Measurements from ENCODE around the gene GRM5.
"Not testable (repeated sequence)": the region's sequence is repeated elsewhere in the genome, so short reads cannot be mapped to it uniquely, and the experiment has no call there.

GRM5 gene

GRCh38 chr11:88478136-88478815 is 587.5 kb downstream of the GRM5 start:
- no peaks in the 10 kb centered on the region for H3K9me3 Mint-ChIP-seq
- no peak overlapping the region for H3K27ac Mint-ChIP-seq
- no peaks in the 10 kb centered on the region for H3K36me3 Mint-ChIP-seq
- no peak overlapping the region for H3K4me3 Mint-ChIP-seq
- DNase-seq (ENCODE audit: low spot score in 2 of 2) (no peak), ATAC-seq (no peak)
- no peaks in the 10 kb centered on the region for H3K4me1 Mint-ChIP-seq

GRCh38 chr11:88475991-88476418 is 589.8 kb downstream of the GRM5 start:
- Mint-ChIP-seq H3K4me3 (no peak overlapping the region), H3K4me1 (no peaks in the 10 kb centered on the region), H3K27ac (no peak overlapping the region), H3K36me3 (no peaks in the 10 kb centered on the region), H3K9me3 (no peaks in the 10 kb centered on the region)
- ATAC-seq (no peak), DNase-seq (ENCODE audit: low spot score in 2 of 2) (no peak)

GRCh38 chr11:88474655-88475054 is 591.1 kb downstream of the GRM5 start:
- ATAC-seq (no peak), DNase-seq (ENCODE audit: low spot score in 2 of 2) (no peak)
- H3K27ac Mint-ChIP-seq = no peak overlapping the region
- H3K4me3 Mint-ChIP-seq = no peak overlapping the region
- H3K36me3 Mint-ChIP-seq = no peaks in the 10 kb centered on the region
- no peaks in the 10 kb centered on the region for H3K4me1 Mint-ChIP-seq
- no peaks in the 10 kb centered on the region for H3K9me3 Mint-ChIP-seq

- DNase-seq (ENCODE audit: low spot score in 2 of 2) (no peak), ATAC-seq (no peak)
- Mint-ChIP-seq H3K27ac (no peak overlapping the region), H3K9me3 (peaks cover 3% of the 10 kb centered on the region), H3K36me3 (no peaks in the 10 kb centered on the region), H3K4me1 (no peaks in the 10 kb centered on the region), H3K4me3 (no peak overlapping the region)
Observed at GRCh38 chr11:88469561-88470225, 596.1 kb downstream of the GRM5 start.

- Mint-ChIP-seq H3K27ac (no peak overlapping the region), H3K36me3 (no peaks in the 10 kb centered on the region), H3K4me3 (no peak overlapping the region), H3K4me1 (no peaks in the 10 kb centered on the region), H3K9me3 (peaks cover 5% of the 10 kb centered on the region)
- ATAC-seq = no peak
- DNase-seq (ENCODE audit: low spot score in 2 of 2) = no peak
Observed at GRCh38 chr11:88464528-88464927, 601.3 kb downstream of the GRM5 start.

- not testable (repeated sequence) for H3K4me3 Mint-ChIP-seq; H3K27ac Mint-ChIP-seq; H3K36me3 Mint-ChIP-seq; H3K4me1 Mint-ChIP-seq; DNase-seq (ENCODE audit: low spot score in 2 of 2); H3K9me3 Mint-ChIP-seq; ATAC-seq
Observed at GRCh38 chr11:88463301-88463700, 602.5 kb downstream of the GRM5 start.

DNA sequence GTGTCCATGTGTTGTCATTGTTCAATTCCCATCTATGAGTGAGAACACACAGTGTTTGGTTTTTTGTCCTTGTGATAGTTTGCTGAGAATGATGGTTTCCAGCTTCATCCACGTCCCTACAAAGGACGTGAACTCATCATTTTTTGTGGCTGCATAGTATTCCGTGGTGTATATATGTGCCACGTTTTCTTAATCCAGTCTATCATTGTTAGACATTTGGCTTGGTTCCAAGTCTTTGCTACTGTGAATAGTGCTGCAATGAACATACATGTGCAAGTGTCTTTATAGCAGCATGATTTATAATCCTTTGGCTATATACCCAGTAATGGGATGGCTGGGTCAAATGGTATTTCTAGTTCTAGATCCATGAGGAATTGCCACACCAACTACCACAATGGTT is 607.7 kb downstream of the GRM5 start:
- DNase-seq (ENCODE audit: low spot score in 2 of 2); H3K36me3 Mint-ChIP-seq; H3K4me1 Mint-ChIP-seq; H3K4me3 Mint-ChIP-seq; H3K27ac Mint-ChIP-seq; ATAC-seq; H3K9me3 Mint-ChIP-seq: not testable (repeated sequence)

DNA sequence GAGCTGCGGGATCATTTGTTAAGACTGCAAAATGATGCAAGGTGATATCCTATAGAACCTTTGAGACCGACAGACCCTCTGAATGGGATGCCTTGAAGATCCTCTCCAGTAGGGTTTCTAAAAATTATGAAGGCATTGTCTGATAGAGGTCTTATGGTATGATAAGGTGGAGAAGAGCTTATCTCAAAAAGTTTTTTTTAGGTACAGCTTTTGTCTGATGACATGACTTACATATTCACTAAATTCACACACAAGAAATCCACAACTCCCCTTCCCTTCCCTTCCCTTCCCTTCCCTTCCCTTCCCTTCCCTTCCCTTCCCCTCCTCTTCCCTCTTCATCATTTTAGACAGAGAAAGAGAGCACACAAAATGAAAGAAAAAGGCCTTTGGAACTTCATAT is 609.8 kb downstream of the GRM5 start:
- peaks cover 2% of the 10 kb centered on the region for H3K9me3 Mint-ChIP-seq
- H3K27ac Mint-ChIP-seq = no peak overlapping the region
- no peaks in the 10 kb centered on the region for H3K36me3 Mint-ChIP-seq
- H3K4me1 Mint-ChIP-seq = no peaks in the 10 kb centered on the region
- H3K4me3 Mint-ChIP-seq = no peak overlapping the region
- no peak for ATAC-seq
- DNase-seq (ENCODE audit: low spot score in 2 of 2) = no peak

- Mint-ChIP-seq H3K9me3 (peaks cover 2% of the 10 kb centered on the region), H3K4me1 (no peaks in the 10 kb centered on the region), H3K4me3 (no peak overlapping the region), H3K27ac (no peak overlapping the region), H3K36me3 (no peaks in the 10 kb centered on the region)
- no peak for ATAC-seq
- no peak for DNase-seq (ENCODE audit: low spot score in 2 of 2)
Observed at GRCh38 chr11:88454881-88455280, 610.9 kb downstream of the GRM5 start.

Measured in stimulated activated effector memory CD8-positive, alpha-beta T cell treated with anti-CD3 and anti-CD28 coated beads, Interleukin-12 subunit alpha, Interleukin-12 subunit beta, amount 100 ng/mL, for 72 hours (primary cell).